SH-SY5Y (cell line): ENCODE measurements around the gene HMGN1.

ENCODE experiments used
- GATA2 ChIP-seq: IDR thresholded peaks from 2 replicates; pipeline ENCODE4 v1.6.1; 2011; ENCODE audit warnings: mild to moderate bottlenecking, low read depth, low read length
- GATA3 ChIP-seq: IDR thresholded peaks from 2 replicates; pipeline ENCODE4 v1.6.1; 2011; ENCODE audit warnings: low read depth, mild to moderate bottlenecking, low read length, moderate library complexity

Gene HMGN1

DNA sequence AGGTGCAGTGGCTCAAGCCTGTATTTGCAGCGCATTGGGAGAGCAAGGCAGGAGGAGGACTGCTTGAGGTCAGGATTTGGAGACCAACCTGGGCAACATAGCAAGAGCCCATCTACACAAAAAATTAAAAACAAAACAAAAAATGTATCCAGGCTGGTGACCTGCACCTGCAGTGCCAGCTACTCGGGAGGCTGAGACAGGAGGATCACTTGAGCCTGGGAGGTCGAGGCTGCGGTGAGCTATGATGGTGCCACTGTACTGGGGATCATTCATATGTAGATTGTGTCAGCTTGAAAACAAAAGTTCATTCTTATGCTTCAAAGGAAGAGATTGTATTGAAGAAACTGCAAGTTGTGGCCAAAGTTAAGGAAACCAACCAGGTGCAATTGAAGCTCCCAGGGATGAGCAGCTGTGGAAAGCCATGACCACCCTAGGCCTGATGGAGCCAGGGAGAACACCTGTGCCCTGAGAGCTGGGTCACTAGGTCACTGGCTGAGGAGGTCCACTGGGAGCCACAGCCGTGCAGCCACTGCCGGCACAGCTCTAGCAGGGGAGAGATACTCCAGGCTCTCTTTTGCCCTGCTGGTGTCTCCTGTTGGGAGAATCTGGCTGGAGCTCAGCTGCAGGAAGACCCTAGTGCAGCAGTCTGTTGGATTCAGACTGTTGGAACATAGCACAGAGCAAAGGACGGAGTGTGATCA is 22.1 kb downstream of the HMGN1 start:
- TF ChIP-seq GATA3 (no peak), GATA2 (no peak)

DNA sequence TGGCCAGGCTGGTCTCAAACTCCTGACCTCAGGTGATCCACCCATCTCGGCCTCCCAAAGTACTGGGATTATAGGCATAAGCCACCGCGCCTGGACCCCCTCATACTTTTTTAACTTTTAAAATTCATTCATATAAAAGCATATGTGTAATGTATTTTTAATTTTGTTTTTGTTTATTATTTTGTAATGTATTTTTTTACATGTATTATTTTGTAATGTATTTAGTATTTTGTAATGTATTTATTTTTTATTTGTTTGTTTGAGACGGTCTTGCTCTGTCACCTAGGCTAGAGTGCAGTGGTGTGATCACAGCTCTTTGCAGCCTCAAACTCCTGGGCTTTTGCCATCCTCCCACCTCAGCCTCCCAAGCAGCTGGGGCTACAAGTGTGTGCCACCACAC is 23.4 kb downstream of the HMGN1 start:
- TF ChIP-seq GATA2 (no peak), GATA3 (no peak)

DNA sequence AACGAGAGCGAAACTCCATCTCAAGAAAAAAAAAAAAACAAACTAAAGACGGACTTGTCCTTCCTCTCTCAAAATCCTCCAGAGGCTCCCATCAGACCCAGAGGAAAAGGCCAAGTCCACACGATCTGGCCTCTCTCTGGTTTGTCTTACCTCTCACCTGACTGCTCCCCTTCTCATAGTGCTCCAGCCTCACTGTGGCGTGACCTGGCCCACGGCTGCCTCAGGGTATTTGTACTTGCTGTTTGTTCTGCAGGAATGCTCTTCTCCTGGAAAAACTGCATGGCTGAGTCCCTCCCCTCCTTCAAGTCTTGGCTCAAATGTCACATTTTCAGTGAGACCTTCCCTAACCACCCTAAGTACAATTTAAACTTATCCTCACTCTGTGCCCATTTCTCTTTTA is 27.5 kb downstream of the HMGN1 start:
- TF ChIP-seq GATA3 (no peak), GATA2 (no peak)

DNA sequence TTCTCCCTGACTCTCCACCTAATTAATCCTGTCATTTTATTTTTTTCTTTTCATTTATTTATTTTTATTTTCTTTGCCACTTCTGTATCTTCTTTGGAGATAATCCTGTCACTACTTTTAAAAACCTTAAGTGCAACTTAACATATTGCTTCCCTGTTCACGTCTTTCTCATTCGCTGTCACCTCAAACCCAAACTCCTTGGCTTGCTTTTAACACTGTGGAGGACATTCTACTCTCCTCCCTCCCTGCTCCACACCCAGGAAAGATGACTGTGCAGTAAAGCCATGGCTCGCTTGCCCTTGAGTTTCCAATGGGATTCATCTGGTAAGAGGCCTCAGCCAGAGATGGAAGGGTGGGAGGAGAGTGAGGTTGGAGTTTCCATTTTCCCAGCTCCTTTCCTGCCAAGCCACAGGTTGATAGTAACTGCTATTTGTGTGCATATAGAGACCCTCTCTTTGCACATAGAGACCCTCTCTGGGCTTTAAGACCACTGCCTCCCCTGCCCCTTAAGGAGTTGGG is 29.0 kb downstream of the HMGN1 start:
- TF ChIP-seq GATA2, result no peak
- TF ChIP-seq GATA3, result no peak

DNA sequence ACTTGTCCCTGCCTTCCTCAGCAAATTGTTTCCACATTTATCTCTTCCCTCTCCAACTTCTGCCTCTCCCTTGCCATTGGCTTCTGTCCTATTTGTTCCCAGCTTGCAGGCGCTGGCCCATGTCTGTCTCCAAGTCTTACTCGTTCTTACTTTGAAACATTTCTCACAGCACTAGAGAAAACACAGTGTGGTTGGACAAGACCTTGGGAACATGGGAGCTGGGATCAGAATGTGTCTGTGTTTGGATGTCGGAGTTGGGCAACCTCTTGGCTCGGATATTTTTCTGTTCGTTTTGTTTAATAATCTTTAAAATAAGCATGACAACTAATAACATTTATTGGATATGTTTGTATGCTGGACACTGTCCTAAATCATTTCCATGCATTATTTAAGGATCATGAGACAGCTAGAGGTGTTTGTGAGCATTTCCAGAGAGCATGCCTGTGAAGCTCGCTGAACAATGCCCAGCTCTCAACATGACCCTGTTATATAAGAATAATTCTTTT is 29.6 kb downstream of the HMGN1 start:
- TF ChIP-seq GATA3 (no peak), GATA2 (no peak)

DNA sequence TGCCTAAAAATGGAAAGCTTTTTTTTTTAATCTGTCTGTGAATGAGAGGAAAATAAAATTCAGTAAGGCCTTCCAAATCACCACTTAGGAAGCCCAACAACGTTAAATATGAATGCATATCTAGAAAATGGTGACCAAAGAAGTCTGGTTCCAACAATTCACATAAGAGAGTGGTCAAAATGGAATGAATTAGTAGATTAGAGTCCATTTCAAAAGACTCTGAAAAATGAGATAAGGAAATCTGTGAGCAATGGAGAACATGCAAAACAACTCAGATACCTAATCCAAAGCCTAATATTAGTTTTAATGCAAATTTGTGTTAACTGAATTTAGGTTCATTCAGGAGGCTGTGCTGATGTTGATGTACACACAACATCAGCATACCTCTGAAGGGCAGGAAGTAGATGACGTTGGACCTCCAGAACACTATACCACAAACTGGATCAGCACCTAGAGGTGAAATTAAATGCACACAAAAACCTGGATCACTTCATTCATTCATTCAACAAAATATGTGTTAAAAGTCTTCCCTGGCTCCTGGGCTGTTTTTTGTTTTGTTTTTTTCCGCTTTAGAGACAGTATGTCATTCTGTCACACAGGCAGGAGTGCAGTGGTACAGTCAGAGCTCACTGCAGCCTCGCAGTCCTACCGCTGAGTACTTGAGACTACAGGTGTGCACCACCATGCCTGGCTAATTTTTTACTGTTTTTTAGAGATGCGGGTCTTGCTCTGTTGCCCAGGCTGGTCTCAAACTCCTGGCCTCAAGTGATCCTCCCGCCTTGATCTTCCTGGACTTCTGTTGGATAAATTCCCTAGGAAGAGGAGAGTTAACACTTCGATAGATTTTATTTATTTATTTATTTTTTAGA is 30.6 kb downstream of the HMGN1 start:
- TF ChIP-seq GATA3 (no peak), GATA2 (no peak)

DNA sequence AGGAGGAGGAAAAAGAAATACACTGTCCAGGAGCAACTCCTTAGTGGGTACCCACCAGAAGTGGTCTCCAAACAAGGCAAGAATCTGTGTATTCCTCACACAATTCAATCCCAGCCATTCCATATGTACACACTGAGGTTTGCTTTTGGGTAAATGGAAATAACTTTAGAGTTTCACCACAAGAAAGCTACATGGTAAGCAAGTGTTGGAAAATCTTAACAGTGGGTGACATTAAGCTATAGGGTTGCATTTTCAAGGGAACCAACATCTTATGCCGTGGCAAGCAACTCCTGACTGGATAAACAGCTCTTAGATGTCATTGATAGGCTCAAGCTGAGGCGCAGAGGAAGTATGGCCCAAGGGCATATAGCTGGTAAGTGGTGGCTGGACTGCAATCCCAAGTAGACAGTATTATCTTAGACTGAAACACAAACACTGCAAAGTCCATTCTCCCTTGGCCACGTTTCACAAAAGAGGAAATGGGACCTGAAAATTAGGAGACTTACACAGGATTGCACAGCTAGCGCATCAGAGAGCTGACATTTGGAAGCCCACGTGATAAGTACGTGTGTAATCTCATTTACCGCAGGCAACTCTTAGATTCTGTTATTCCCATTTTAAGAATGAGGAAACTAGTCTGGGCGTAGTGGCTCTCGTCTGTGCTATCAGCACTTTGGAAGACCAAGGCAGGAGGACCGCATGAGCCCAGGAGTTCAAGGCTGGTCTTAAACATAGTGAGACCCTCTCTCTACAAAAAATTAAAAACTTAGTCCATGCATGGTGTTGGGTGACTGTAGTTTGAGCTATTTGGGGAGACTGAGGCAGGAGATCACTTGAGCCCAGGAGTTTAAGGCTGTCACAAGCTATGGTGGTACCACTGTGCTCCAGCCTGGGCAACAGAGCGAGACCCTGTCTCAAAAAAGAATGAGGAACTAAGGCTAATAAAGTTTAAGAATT is 31.5 kb downstream of the HMGN1 start:
- no peak for TF ChIP-seq GATA3
- TF ChIP-seq GATA2, result no peak

DNA sequence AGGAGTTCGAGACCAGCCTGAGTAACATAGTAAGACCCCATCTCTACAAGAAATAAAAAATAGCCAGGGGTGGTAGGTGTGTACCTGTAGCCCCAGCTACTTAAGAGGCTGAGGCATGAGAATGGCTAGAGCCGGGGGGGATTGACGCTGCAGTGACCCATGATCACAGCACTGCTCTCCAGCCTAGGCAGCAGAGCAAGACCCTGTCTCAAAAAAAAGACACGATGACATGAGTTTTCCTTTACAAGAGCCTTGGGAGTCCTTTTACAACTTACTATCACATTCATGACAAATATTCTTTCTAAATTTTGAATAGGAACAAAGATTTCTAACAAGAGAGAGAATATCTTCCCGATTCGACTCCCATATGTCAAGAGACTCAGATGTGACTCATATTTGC is 32.2 kb downstream of the HMGN1 start:
- TF ChIP-seq GATA3 (no peak), GATA2 (no peak)

DNA sequence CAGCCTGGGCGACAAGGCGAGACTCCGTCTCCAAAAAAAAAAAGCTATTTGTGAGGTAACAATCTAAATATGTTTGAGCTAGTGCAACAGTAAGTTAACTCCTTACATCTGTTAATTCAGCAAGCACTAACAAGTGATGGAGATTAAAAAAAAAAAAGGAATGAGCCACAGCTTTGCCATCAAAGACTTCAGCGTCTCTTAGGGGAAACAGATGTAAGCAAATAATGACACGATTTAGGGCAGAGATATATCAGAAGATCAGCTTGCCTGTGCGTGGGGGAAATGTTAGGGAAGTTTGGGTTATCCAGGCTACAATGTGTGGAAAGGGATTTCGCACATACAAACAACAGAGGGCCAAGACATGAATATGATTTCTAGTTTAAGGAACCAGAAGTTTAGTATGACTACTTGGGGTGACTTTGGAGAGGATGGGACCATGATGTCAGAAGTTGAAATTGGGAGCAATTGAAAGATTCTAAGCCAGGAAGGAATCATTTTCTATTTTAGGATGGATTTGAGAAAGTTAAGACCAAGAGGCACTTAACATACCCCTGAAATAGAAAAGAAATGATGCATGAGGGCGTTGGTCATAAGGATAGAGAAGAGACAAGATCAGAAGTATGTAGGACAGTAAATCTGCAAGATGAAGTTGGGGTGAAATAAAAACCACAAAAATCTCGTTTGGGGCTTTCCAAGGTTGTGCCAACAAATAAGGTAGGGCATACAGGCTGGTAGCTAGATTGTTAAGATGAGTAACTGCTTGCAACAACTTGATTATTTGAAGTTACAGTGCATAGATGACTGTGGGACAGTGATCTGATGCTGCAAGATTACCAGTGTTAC is 33.1 kb downstream of the HMGN1 start:
- TF ChIP-seq GATA2 (no peak), GATA3 (no peak)

DNA sequence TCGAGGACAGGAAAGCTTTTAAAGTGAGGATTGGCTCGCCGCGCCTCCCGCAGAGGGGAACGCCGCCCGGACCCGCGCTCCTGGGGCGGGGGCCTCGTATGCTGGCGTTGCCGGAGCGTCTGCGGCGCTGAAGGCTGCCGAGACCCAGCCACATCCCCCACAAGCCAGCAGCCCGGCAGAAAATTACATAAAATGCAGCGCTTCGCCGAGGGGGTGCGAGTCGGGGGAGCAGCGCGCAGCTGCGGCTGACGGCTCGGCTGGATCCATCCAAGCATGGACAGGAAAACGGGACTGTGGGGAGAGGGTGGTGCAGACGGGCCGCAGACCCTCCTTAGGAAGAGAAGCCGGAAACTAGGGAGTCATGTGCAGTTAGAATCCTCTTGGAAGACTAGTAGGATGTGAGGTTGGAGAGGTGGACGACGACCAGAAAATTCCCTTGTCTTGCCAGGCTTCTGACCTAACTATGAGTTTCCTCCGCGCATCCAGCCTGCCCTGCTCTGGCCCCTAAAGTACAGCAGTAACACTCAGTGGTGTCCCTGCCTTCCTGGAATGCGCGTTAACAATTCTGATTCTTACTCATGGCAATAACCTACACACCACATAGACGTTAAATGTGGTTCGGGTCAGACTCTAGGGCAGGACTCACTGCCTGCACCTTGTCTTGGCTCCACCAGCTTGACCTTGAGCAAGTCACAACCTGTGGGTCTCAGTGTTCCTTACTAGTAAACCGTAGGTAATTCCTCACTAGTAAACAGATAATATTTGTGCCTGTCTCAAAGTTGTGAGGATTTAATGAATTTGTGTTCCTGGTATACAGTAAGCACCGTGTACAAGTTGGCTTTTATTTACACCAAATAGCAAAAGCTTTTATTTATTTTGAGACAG is 34.5 kb downstream of the HMGN1 start:
- TF ChIP-seq GATA2 (no peak), GATA3 (no peak)

DNA sequence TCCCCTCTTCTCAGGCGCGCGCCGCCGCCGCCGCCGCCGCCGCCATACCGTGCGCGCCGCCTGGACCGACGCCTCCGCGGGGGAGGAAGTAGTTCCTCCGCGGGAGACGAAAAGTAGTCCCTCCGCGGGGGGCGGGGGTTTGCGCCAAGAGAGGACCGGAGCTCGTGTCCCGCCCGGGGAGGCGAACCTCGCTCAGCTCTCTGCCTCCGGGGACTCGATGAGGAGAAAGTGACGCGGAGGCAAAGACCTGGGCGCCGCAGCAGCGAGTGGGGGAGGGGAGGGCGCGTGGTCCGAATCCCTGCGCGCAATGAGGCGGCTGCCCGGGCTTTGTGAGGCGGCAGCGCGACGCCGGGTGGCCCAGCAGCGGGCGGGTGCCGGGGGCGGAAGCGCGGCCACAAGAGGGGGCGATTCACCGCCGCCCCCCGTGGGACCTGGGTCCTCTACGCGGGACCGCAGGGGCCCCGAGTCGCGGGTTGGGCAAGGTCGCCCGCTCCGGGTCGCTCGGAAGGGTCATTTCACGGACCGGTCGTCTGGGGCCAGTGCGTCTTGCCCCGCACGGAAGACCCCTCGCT is 35.2 kb downstream of the HMGN1 start, which contains the start of gene BRWD1:
Gene BRWD1 (minus strand): TSS at position 62 of the 572 bp plus-strand sequence. CDS start 141 bp downstream, outside the sequence.
- no peak for TF ChIP-seq GATA2
- TF ChIP-seq GATA3, result no peak
